DOHH2 (cell line): ENCODE measurements around the gene TTC7B.

ENCODE experiments used
- H3F3A ChIP-seq: fragments of 200-600 bp; sonication (generic), shearing (Covaris generic); 2 replicates; pipeline ENCODE4 v1.6.0; 2016; ENCODE audit warnings: antibody characterized with exemption, mild to moderate bottlenecking; ENCODE audit not compliant: control insufficient read depth, insufficient read depth
- H3K27ac ChIP-seq: fragments of 200-600 bp; sonication (generic); 2 replicates; pipeline ENCODE4 v1.5.1; 2014; ENCODE audit warnings: low read depth, mild to moderate bottlenecking, low read length, moderate library complexity
- H3K27me3 ChIP-seq: fragments of 200-600 bp; sonication (generic); 2 replicates; pipeline ENCODE4 v1.6.1; 2014; ENCODE audit warnings: mild to moderate bottlenecking, low read length, mixed read lengths; ENCODE audit not compliant: control insufficient read depth
- H3K36me3 ChIP-seq: fragments of 200-600 bp; sonication (generic); 2 replicates; pipeline ENCODE4 v1.6.1; 2014; ENCODE audit warnings: mild to moderate bottlenecking, low read length, moderate library complexity, mixed read lengths; ENCODE audit not compliant: control insufficient read depth
- H3K4me1 ChIP-seq: fragments of 200-600 bp; sonication (generic); 2 replicates; pipeline ENCODE4 v1.6.1; 2014; ENCODE audit warnings: mild to moderate bottlenecking, low read length, mixed read lengths; ENCODE audit not compliant: control insufficient read depth
- H3K4me2 ChIP-seq: fragments of 200-600 bp; sonication (generic); 2 replicates; pipeline ENCODE4 v1.6.0; 2014; ENCODE audit warnings: mild to moderate bottlenecking, low read length, moderate library complexity
- H3K4me3 ChIP-seq: fragments of 200-600 bp; sonication (generic); 2 replicates; pipeline ENCODE4 v1.5.1; 2014; ENCODE audit warnings: mild to moderate bottlenecking, low read length, mixed read lengths
- H3K79me2 ChIP-seq: fragments of 200-600 bp; sonication (generic); 2 replicates; pipeline ENCODE4 v1.6.1; 2014; ENCODE audit warnings: mild to moderate bottlenecking, low read length, mixed read lengths; ENCODE audit not compliant: control insufficient read depth
- H3K9me2 ChIP-seq: fragments of 200-600 bp; sonication (generic); replicated peaks from 2 replicates; pipeline ENCODE4 v1.6.1; 2014; ENCODE audit warnings: mild to moderate bottlenecking, low read length, mixed read lengths; ENCODE audit not compliant: control insufficient read depth
- H3K9me3 ChIP-seq: fragments of 200-600 bp; sonication (generic); 2 replicates; pipeline ENCODE4 v1.6.1; 2014; ENCODE audit warnings: antibody characterized with exemption, low read length, mixed read lengths; ENCODE audit not compliant: control insufficient read depth, insufficient read depth
- H4K20me1 ChIP-seq: fragments of 200-600 bp; sonication (generic); 2 replicates; pipeline ENCODE4 v1.6.0; 2014; ENCODE audit warnings: low read depth, mild to moderate bottlenecking, antibody characterized with exemption, low read length, moderate library complexity; ENCODE audit not compliant: control insufficient read depth, insufficient read depth
- CTCF ChIP-seq: fragments of 200-600 bp; sonication (generic); IDR thresholded peaks from one replicate; pipeline ENCODE4 v1.5.1; 2014; ENCODE audit warnings: antibody characterized with exemption, mild to moderate bottlenecking, low read depth, low read length; ENCODE audit not compliant: poor library complexity, severe bottlenecking
- EZH2phosphoT487 ChIP-seq: fragments of 200-600 bp; sonication (generic); IDR thresholded peaks from 2 replicates; pipeline ENCODE4 v1.6.1; 2017; ENCODE audit warnings: borderline replicate concordance, mild to moderate bottlenecking, antibody characterized with exemption, low read length, moderate library complexity, mixed read lengths

The TTC7B gene

GRCh38 chr14:90775441-90775840 lies 40.8 kb downstream of the TTC7B start:
- no peak overlapping the region for H3K4me3 ChIP-seq
- H3K27ac ChIP-seq = no peak overlapping the region
- H3K9me2 ChIP-seq = no peaks in the 10 kb centered on the region
- H3K36me3 ChIP-seq = no peaks in the 10 kb centered on the region
- H3K79me2 ChIP-seq = no peaks in the 10 kb centered on the region
- no peaks in the 10 kb centered on the region for H3F3A ChIP-seq
- no peak overlapping the region for H3K4me2 ChIP-seq
- no peaks in the 10 kb centered on the region for H3K27me3 ChIP-seq
- TF ChIP-seq EZH2phosphoT487 (no peak), CTCF (no peak)
- H3K4me1 ChIP-seq = no peaks in the 10 kb centered on the region
- H3K9me3 ChIP-seq = no peaks in the 10 kb centered on the region
- no peaks in the 10 kb centered on the region for H4K20me1 ChIP-seq

- Histone ChIP-seq H3F3A (no peaks in the 10 kb centered on the region), H3K9me2 (no peaks in the 10 kb centered on the region), H3K9me3 (no peaks in the 10 kb centered on the region), H4K20me1 (no peaks in the 10 kb centered on the region), H3K4me1 (no peaks in the 10 kb centered on the region), H3K4me3 (no peak overlapping the region), H3K27me3 (no peaks in the 10 kb centered on the region), H3K27ac (no peak overlapping the region), H3K79me2 (no peaks in the 10 kb centered on the region), H3K36me3 (no peaks in the 10 kb centered on the region), H3K4me2 (no peak overlapping the region)
- TF ChIP-seq CTCF (no peak), EZH2phosphoT487 (no peak)
These were observed 41.9 kb downstream of the TTC7B start for GRCh38 chr14:90774316-90774715.

GRCh38 chr14:90773705-90774104 lies 42.5 kb downstream of the TTC7B start:
- no peaks in the 10 kb centered on the region for H3K9me2 ChIP-seq
- H3K4me2 ChIP-seq = no peak overlapping the region
- H3K4me3 ChIP-seq = no peak overlapping the region
- no peaks in the 10 kb centered on the region for H3K27me3 ChIP-seq
- H3K4me1 ChIP-seq = no peaks in the 10 kb centered on the region
- no peaks in the 10 kb centered on the region for H3K36me3 ChIP-seq
- H3K27ac ChIP-seq = no peak overlapping the region
- H4K20me1 ChIP-seq = no peaks in the 10 kb centered on the region
- no peaks in the 10 kb centered on the region for H3K79me2 ChIP-seq
- TF ChIP-seq EZH2phosphoT487 (no peak), CTCF (no peak)
- H3K9me3 ChIP-seq = no peaks in the 10 kb centered on the region
- no peaks in the 10 kb centered on the region for H3F3A ChIP-seq

GRCh38 chr14:90773196-90773486 lies 43.1 kb downstream of the TTC7B start:
- Histone ChIP-seq H3K79me2 (no peaks in the 10 kb centered on the region), H3K9me2 (no peaks in the 10 kb centered on the region), H3F3A (no peaks in the 10 kb centered on the region), H3K27ac (no peak overlapping the region), H3K4me3 (no peak overlapping the region), H3K36me3 (no peaks in the 10 kb centered on the region), H3K4me2 (no peak overlapping the region), H3K27me3 (no peaks in the 10 kb centered on the region; the same call in 1 of the 2 replicates), H3K9me3 (0 out of 2 replicates have a peak, but pooled peaks cover under 1% of the 10 kb centered on the region), H4K20me1 (no peaks in the 10 kb centered on the region), H3K4me1 (no peaks in the 10 kb centered on the region)
- TF ChIP-seq EZH2phosphoT487 (no peak), CTCF (no peak)
